ENCODE data around the gene FTH1. TPM values are rescaled to one million over a fixed set of nuclear protein-coding genes. Genes with fewer than 3 reads are reported as not detected.

Gene FTH1
- total and polyA plus RNA-seq, 7 donors = 1,709 to 20,022 (median 2,375) TPM

DNA sequence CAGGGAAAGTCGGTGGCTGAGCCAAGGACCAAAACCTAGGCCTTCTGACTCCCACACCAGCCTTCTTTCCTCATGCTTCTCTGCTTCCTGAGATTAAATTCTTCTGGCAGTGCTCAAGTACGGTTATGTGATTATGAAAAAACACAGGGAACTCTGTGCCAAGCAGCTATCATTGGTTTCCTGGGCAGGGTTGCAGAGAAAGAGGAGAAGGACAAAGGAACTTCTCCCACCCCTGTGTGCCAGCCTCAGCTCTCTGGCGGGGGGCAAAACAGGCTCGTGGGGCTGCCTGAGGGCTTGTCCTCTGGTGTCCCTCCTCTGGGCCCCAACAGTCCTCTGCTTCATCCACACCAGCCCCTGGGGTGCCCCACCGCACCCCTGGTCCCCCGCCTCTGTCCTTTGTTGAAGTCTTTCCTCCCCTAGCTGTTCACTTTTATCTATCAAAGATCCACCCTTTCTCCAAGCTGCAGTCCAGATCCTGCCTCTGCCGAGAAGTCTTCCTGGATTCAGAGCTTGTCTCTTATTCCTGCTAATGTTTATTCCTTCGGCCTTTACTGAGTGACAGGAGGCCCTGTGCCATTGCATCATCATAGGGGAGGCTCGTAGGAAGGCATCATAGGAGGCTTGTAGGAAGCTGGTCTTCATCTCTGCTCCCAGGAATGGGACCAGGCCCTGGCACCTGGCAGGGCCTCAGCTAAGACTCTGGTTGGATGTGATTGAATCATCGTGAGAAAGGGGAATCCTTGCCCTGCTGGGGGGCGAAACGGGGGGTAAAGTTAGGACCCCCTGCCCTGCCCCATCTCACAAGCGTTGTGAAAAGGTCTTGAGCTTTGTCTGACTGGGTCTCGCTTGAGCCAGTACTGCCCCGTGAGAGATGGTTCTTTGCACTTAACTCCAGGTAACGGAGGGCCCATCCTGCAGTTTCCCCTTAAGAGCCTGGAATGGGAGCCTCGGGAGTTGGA is 11.5 kb upstream of the FTH1 start:
- peak overlapping the region; percentile 42 to 67 (median 54) for H3K27ac ChIP-seq
- no peak overlapping the region for H3K4me3 ChIP-seq
- intact Hi-C loops (cut with DNase I) = loop anchor here (10.0 kb wide), 1 partner anchor 1064 kb away; the partner anchor contains the start of gene TMEM109
- H3K4me1 ChIP-seq = peaks cover 0 to 17% (median 15%) of the 10 kb centered on the region in 4 donors
- H3K36me3 ChIP-seq = no peaks in the 10 kb centered on the region
- no peak for DNase-seq
- H3K9me3 ChIP-seq = no peaks in the 10 kb centered on the region
- no peaks in the 10 kb centered on the region for H3K27me3 ChIP-seq
- WGBS, 2 donors = 75 to 77% methylated on average over 17 of the region's 17 CpGs
- TF ChIP-seq POLR2AphosphoS5 (IDR thresholded peaks at IDR 0.05) (peak in 1 of 4 donors; percentile 31), POLR2A (IDR thresholded peaks at IDR 0.05) (no peak)

DNA sequence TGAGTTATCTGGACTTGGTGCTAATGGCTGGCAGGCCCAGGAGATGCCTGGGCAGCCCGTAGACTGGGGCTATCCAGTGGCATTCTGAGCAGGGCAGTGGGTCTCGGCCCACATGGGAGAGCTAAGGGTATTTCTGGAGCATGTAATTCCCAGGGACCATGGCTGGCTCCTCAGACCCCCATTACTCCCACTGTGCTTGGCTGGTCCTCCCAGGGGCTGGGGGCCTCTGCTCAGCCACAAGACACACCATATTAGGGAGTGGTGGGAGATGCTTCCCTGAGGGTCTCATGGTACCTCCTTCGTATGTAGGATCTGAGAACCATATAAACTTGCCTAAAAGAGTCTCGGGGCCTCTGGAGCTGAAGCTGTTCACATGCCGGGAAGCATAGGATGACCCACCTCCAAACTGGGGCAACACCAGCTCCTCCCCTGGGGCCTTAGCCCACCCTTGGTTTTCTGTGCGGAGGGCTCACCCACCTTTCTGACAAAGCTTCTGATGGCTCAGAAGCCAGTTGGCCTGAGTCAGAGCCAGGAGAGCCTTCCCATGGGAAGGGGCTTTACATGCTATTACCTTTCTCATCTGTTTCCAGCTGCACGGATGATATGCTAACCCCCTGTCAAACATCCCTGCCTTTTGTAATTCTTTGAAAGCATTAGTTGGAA is 9.5 kb upstream of the FTH1 start:
- Histone ChIP-seq H3K27me3 (no peaks in the 10 kb centered on the region), H3K27ac (no peak overlapping the region), H3K36me3 (no peaks in the 10 kb centered on the region), H3K4me3 (no peak overlapping the region), H3K4me1 (peaks cover 0 to 38% (median 35%) of the 10 kb centered on the region in 4 donors), H3K9me3 (no peaks in the 10 kb centered on the region)
- TF ChIP-seq EP300 (IDR thresholded peaks at IDR 0.05) = no peak
- TF ChIP-seq POLR2A (IDR thresholded peaks at IDR 0.05) = no peak
- TF ChIP-seq POLR2AphosphoS5 (IDR thresholded peaks at IDR 0.05) = no peak
- TF ChIP-seq, protein P1, sequence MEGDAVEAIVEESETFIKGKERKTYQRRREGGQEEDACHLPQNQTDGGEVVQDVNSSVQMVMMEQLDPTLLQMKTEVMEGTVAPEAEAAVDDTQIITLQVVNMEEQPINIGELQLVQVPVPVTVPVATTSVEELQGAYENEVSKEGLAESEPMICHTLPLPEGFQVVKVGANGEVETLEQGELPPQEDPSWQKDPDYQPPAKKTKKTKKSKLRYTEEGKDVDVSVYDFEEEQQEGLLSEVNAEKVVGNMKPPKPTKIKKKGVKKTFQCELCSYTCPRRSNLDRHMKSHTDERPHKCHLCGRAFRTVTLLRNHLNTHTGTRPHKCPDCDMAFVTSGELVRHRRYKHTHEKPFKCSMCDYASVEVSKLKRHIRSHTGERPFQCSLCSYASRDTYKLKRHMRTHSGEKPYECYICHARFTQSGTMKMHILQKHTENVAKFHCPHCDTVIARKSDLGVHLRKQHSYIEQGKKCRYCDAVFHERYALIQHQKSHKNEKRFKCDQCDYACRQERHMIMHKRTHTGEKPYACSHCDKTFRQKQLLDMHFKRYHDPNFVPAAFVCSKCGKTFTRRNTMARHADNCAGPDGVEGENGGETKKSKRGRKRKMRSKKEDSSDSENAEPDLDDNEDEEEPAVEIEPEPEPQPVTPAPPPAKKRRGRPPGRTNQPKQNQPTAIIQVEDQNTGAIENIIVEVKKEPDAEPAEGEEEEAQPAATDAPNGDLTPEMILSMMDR (IDR thresholded peaks at IDR 0.05) = no peak
- intact Hi-C loops (cut with DNase I) = loop anchor here (10.0 kb wide), 1 partner anchor 1062 kb away; the partner anchor contains the start of gene TMEM109
- DNase-seq = peak; percentile 45
- WGBS, 2 donors = 71 to 84% methylated on average over 7 of the region's 7 CpGs

DNA sequence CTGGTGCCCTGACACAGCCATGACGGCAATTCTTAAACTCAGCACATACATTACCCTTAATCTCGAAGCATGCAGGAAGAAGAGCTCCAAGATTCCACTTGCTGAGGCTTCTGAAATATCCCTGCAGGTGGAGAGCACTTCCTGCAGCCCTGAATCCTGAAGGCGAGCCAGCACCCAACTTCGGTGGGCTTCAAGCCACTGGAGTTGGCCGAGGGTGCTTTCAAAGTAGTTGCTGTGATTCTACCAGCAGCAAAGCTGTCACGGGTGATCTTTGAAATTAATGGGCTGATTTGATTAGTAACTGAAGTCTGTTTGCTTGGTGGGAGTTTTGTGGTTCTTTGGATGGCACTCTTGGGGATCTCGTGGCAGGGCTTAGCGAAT is 9.0 kb upstream of the FTH1 start:
- 69 to 86% methylated on average over 8 of the region's 8 CpGs for WGBS, 2 donors
- intact Hi-C loops (cut with DNase I) = loop anchor here (10.0 kb wide), 1 partner anchor 1062 kb away; the partner anchor contains the start of gene TMEM109
- Histone ChIP-seq H3K27me3 (no peaks in the 10 kb centered on the region), H3K27ac (no peak overlapping the region), H3K4me1 (peaks cover 0 to 42% (median 38%) of the 10 kb centered on the region in 4 donors), H3K36me3 (no peaks in the 10 kb centered on the region), H3K4me3 (no peak overlapping the region), H3K9me3 (no peaks in the 10 kb centered on the region)
- DNase-seq = no peak
- TF ChIP-seq, protein P1 (IDR thresholded peaks at IDR 0.05) = no peak
- no peak for TF ChIP-seq POLR2A (IDR thresholded peaks at IDR 0.05)
- no peak for TF ChIP-seq POLR2AphosphoS5 (IDR thresholded peaks at IDR 0.05)
- no peak for TF ChIP-seq EP300 (IDR thresholded peaks at IDR 0.05)

DNA sequence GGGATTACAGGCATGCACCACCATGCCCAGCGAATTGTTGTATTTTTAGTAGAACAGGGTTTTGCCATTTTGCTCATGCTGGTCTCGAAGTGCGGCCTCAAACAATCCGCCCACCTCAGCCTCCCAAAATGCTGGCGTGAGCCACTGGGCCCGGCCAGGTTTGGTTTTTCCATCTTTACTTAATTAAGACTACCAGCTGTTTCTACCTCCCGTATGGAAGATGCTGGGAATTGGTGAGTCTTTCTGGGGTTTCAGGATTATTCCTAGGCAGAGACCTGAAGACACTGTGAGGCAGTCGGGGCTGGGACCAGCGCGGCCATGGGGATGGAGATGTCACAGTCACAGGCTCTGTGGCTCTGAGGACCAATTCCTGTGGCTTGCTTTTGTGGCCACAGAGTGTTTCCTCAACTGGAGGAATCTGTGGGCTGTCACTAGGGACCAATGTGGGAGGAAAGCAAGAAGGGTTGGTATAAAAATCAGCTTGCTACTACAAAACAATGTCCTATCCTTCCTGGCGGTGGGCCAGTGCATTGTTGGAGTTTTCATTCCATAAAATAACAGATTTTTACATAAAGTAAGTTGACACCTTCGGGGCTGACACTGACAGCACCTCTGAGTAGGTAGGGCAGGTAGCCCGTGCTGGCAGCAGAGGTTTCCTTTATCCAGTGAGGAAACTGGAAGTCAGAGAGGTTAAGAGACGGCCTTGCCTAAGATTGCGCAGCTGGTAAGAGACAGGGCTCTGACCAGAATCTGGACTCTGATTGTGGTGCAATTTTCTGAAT is 8.4 kb upstream of the FTH1 start:
- TF ChIP-seq, protein P1 (IDR thresholded peaks at IDR 0.05) = no peak
- no peak for TF ChIP-seq EP300 (IDR thresholded peaks at IDR 0.05)
- TF ChIP-seq POLR2AphosphoS5 (IDR thresholded peaks at IDR 0.05) = no peak
- no peak for TF ChIP-seq POLR2A (IDR thresholded peaks at IDR 0.05)
- Histone ChIP-seq H3K36me3 (no peaks in the 10 kb centered on the region), H3K27me3 (no peaks in the 10 kb centered on the region), H3K9me3 (no peaks in the 10 kb centered on the region), H3K4me1 (peaks cover 0 to 48% (median 44%) of the 10 kb centered on the region in 4 donors), H3K27ac (peak overlapping the region in 1 of 4 donors; percentile 99), H3K4me3 (no peak overlapping the region)
- peak; percentile 52 for DNase-seq
- WGBS, 2 donors = 72 to 87% methylated on average over 15 of the region's 15 CpGs
- intact Hi-C loops (cut with DNase I) = loop anchor here (10.0 kb wide), 1 partner anchor 1061 kb away; the partner anchor contains the start of gene TMEM109

Measured in sigmoid colon (tissue), 7 donors.